Glutamatergic neuron (in vitro differentiated cells): ENCODE data around the gene ARHGAP22. TPM values are rescaled to one million over a fixed set of nuclear protein-coding genes. Genes with fewer than 3 reads are reported as not detected.

Experiments used
- DNase-seq: peaks from one replicate; pipeline ENCODE4 v3.0.0; 2022
- H3K27ac Mint-ChIP-seq: one replicate; pipeline ENCODE4 v1.8.0; 2020; ENCODE audit warnings: mild to moderate bottlenecking, mixed read lengths, inconsistent platforms; ENCODE audit not compliant: unreplicated experiment
- H3K27me3 Mint-ChIP-seq: one replicate; pipeline ENCODE4 v1.8.0; 2020; ENCODE audit warnings: mild to moderate bottlenecking, moderate library complexity, mixed read lengths, inconsistent platforms; ENCODE audit not compliant: unreplicated experiment
- H3K36me3 Mint-ChIP-seq: one replicate; pipeline ENCODE4 v1.8.0; 2020; ENCODE audit warnings: mild to moderate bottlenecking, mixed read lengths, inconsistent platforms; ENCODE audit not compliant: unreplicated experiment
- H3K4me1 Mint-ChIP-seq: one replicate; pipeline ENCODE4 v1.8.0; 2020; ENCODE audit warnings: mild to moderate bottlenecking, low read depth, mixed read lengths, inconsistent platforms; ENCODE audit not compliant: unreplicated experiment
- H3K4me3 Mint-ChIP-seq: one replicate; pipeline ENCODE4 v1.8.0; 2020; ENCODE audit warnings: mild to moderate bottlenecking, mixed read lengths, inconsistent platforms; ENCODE audit not compliant: unreplicated experiment
- H3K9me3 Mint-ChIP-seq: one replicate; pipeline ENCODE4 v1.8.0; 2020; ENCODE audit warnings: mild to moderate bottlenecking, moderate library complexity, mixed read lengths, inconsistent platforms; ENCODE audit not compliant: unreplicated experiment
- total RNA-seq: library from RNA; stranded (reverse); fragmentation: NEBNext Ultra II Directional; extraction: Animal tissue kit (Norgen Biotek cat#: 25700); gene quantifications from one replicate; pipeline ENCODE4 v1.2.1, GENCODE V29; 2021; ENCODE audit not compliant: unreplicated experiment
- TF ChIP-seq, protein P1 (sequence below): fragments of 200-600 bp; sonication (generic); IDR thresholded peaks from one replicate; pipeline ENCODE4 v1.5.0; 2021; ENCODE audit not compliant: partially characterized antibody, unreplicated experiment

The ARHGAP22 gene
- total RNA-seq, 1 donor from 2014 or later, result 10.0 TPM

DNA sequence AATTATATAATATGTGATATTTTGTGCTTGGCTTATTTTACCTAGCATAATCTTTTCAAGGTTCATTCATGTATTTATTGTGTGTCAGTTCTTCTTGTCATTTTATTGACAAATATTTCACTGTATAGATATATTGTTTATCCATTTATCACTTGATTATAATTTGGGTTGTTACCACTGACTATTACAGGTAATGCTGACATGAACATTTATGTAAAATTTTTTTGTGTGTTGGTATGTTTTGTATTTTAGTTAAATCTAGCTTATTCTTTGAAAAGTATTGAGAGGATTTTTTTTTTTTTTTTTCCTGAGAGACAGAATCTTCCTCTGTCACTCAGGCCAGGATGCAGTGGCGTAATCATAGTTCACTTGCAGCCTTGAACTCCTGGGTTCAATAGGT, 190.7 kb downstream of the ARHGAP22 start:
- Mint-ChIP-seq H3K27me3 (peaks cover 1% of the 10 kb centered on the region), H3K4me1 (peaks cover 2% of the 10 kb centered on the region), H3K27ac (no peak overlapping the region), H3K9me3 (peaks cover 2% of the 10 kb centered on the region), H3K36me3 (peaks cover 16% of the 10 kb centered on the region), H3K4me3 (no peak overlapping the region)
- TF ChIP-seq, protein P1, sequence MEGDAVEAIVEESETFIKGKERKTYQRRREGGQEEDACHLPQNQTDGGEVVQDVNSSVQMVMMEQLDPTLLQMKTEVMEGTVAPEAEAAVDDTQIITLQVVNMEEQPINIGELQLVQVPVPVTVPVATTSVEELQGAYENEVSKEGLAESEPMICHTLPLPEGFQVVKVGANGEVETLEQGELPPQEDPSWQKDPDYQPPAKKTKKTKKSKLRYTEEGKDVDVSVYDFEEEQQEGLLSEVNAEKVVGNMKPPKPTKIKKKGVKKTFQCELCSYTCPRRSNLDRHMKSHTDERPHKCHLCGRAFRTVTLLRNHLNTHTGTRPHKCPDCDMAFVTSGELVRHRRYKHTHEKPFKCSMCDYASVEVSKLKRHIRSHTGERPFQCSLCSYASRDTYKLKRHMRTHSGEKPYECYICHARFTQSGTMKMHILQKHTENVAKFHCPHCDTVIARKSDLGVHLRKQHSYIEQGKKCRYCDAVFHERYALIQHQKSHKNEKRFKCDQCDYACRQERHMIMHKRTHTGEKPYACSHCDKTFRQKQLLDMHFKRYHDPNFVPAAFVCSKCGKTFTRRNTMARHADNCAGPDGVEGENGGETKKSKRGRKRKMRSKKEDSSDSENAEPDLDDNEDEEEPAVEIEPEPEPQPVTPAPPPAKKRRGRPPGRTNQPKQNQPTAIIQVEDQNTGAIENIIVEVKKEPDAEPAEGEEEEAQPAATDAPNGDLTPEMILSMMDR, result no peak
- no peak for DNase-seq

DNA sequence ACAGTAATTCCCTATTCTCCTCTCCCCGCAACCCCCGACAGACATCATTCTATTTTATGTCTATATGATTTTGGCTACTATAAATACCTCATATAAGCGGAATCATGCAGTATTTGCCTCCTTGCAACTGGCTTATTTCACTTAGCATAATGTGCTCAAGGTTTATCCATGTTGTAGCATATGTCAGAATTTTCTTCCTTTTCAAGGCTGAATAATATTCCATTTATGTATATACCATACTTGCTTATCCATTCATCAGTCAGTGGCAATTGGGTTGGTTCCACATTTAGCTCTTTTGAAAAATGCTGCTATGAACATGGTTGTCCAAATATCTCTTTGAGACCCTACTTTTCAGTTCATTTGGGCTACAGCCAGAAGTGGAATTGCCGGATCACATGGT, 191.9 kb downstream of the ARHGAP22 start:
- no peak overlapping the region for H3K27ac Mint-ChIP-seq
- H3K27me3 Mint-ChIP-seq, result peaks cover 1% of the 10 kb centered on the region
- H3K36me3 Mint-ChIP-seq, result peaks cover 16% of the 10 kb centered on the region
- no peak overlapping the region for H3K4me3 Mint-ChIP-seq
- TF ChIP-seq, protein P1, result no peak
- H3K9me3 Mint-ChIP-seq, result peaks cover 2% of the 10 kb centered on the region
- no peak for DNase-seq
- H3K4me1 Mint-ChIP-seq, result peaks cover 2% of the 10 kb centered on the region

DNA sequence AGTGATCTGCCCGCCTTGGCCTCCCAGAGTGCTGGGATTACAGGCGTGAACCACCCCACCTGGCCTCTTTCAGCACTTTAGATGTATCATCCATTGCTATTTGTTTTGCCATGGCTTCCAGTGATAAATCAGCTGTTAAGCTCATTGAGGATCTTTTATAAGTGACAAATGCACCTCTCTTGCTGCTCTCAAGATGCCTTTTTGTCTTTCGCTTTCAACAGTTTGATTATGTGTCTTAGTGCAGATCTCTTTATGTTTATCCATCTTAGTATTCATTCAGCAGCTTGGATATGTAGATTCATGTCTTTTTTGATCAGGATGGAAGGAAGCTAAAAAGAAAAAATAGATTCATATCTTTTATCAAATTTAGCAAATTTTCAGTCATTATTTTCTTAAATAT, 192.8 kb downstream of the ARHGAP22 start:
- no peak overlapping the region for H3K4me3 Mint-ChIP-seq
- H3K4me1 Mint-ChIP-seq, result peaks cover 2% of the 10 kb centered on the region
- DNase-seq, result no peak
- TF ChIP-seq, protein P1, result no peak
- H3K36me3 Mint-ChIP-seq, result peaks cover 16% of the 10 kb centered on the region
- no peak overlapping the region for H3K27ac Mint-ChIP-seq
- peaks cover 2% of the 10 kb centered on the region for H3K9me3 Mint-ChIP-seq
- peaks cover 1% of the 10 kb centered on the region for H3K27me3 Mint-ChIP-seq

DNA sequence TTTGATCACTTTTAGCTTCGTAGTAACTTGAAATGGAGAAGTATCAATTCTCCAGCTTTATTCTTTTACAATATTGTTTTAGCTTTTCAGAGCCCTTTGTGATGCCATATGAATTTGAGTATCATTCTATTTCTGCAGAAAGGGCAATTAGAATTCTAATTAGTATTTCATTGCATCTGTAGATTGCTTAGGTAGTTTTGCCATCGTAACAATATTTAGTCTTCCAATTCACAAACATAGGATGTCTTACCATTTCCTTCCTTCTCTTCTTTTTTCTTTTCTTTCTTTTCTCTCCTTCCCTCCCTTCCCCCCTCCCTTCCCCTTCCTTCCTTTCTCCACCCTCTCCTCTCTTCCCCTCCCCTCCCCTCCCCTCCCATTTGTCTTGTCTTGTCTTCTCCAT, 193.4 kb downstream of the ARHGAP22 start:
- Mint-ChIP-seq H3K4me1 (peaks cover 2% of the 10 kb centered on the region), H3K4me3 (no peak overlapping the region), H3K36me3 (peaks cover 16% of the 10 kb centered on the region), H3K27ac (no peak overlapping the region), H3K27me3 (peaks cover 1% of the 10 kb centered on the region), H3K9me3 (peaks cover 2% of the 10 kb centered on the region)
- DNase-seq, result no peak
- TF ChIP-seq, protein P1, result no peak

DNA sequence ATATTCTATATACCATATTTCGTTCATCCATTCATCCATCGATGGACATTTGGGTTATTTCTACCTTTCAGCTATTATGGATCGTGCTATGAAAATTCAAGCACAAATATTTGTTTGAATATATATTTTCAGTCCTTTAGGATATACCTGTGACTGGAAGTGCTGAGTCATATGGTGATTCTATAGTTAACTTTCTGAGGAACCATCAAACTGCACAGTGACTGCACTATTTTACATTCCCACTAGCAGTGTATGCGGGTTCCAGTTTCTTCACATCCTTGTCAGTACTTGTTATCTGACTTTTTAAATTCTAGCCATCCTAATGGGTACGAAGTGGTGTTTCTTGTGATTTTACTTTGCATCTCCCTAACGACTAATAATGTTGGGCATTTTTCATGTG, 194.4 kb downstream of the ARHGAP22 start:
- Mint-ChIP-seq H3K4me3 (no peak overlapping the region), H3K27ac (no peak overlapping the region), H3K9me3 (peaks cover 2% of the 10 kb centered on the region), H3K4me1 (peaks cover 2% of the 10 kb centered on the region), H3K36me3 (peaks cover 16% of the 10 kb centered on the region), H3K27me3 (peaks cover 1% of the 10 kb centered on the region)
- no peak for DNase-seq
- TF ChIP-seq, protein P1, result no peak
